ENCODE data around the gene DNM1L.
"Not testable (repeated sequence)": the region's sequence is repeated elsewhere in the genome, so short reads cannot be mapped to it uniquely, and the experiment has no call there.

The DNM1L gene

GRCh38 chr12:32708926-32709325, 29.8 kb downstream of the DNM1L start:
- peaks cover 67% of the 10 kb centered on the region for H3K36me3 ChIP-seq

GRCh38 chr12:32714772-32715171, 35.7 kb downstream of the DNM1L start:
- H3K27me3 ChIP-seq = no peaks in the 10 kb centered on the region
- H3K4me2 ChIP-seq = no peak overlapping the region
- no peaks in the 10 kb centered on the region for H4K20me1 ChIP-seq
- H3K9ac ChIP-seq = no peak overlapping the region
- H3K4me3 ChIP-seq = no peak overlapping the region
- no peak overlapping the region for H3K27ac ChIP-seq
- no peak for TF ChIP-seq Cebpa-rat (IDR thresholded peaks at IDR 0.05)
- H3K4me1 ChIP-seq = no peaks in the 10 kb centered on the region
- no peaks in the 10 kb centered on the region for H3K9me3 ChIP-seq
- H3K36me3 ChIP-seq = peaks cover 75% of the 10 kb centered on the region

More at GRCh38 chr12:32708926-32709325, 29.8 kb downstream of the DNM1L start:
- Histone ChIP-seq H3K4me2 (no peak overlapping the region), H4K20me1 (0 out of 2 replicates have a peak, but pooled peaks cover 10% of the 10 kb centered on the region), H3K27ac (no peak overlapping the region), H3K9ac (no peak overlapping the region), H3K9me3 (no peaks in the 10 kb centered on the region), H3K4me1 (no peaks in the 10 kb centered on the region), H3K4me3 (no peak overlapping the region), H3K27me3 (no peaks in the 10 kb centered on the region)
- no peak for TF ChIP-seq Cebpa-rat (IDR thresholded peaks at IDR 0.05)

DNA sequence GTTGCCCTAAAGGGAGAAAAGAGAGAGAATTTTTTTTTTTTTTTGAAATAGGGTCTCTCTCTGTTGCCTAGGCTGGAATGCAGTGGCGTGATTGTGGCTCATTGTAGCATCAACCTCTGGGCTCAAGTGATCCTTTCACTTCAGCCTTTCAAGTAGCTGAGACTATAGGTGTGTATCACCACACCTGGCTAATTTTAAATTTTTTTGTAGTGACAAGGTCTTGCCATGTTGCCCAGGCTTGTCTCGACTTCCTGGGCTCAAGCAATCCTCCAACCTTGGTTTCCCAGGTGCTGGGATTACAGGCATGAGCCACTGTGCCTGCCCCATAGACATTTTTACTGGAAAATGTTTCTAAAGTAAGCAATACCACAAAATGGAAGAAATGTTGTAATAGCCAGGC, 39.8 kb downstream of the DNM1L start:
- H3K27ac ChIP-seq = no peak overlapping the region
- H3K9ac ChIP-seq = no peak overlapping the region
- no peak overlapping the region for H3K4me3 ChIP-seq
- no peaks in the 10 kb centered on the region for H3K4me1 ChIP-seq
- no peaks in the 10 kb centered on the region for H3K27me3 ChIP-seq
- H3K4me2 ChIP-seq = no peak overlapping the region
- no peaks in the 10 kb centered on the region for H3K9me3 ChIP-seq
- H3K36me3 ChIP-seq = peaks cover 74% of the 10 kb centered on the region
- no peaks in the 10 kb centered on the region for H4K20me1 ChIP-seq
- TF ChIP-seq Cebpa-rat (IDR thresholded peaks at IDR 0.05) = no peak

GRCh38 chr12:32725308-32725707, 46.2 kb downstream of the DNM1L start:
- not testable (repeated sequence) for H3K27me3 ChIP-seq

GRCh38 chr12:32726286-32726685, 47.2 kb downstream of the DNM1L start:
- Histone ChIP-seq H3K9me3 (no peaks in the 10 kb centered on the region), H3K36me3 (peaks cover 92% of the 10 kb centered on the region), H3K4me2 (no peak overlapping the region), H4K20me1 (no peaks in the 10 kb centered on the region), H3K4me1 (no peaks in the 10 kb centered on the region), H3K27me3 (no peaks in the 10 kb centered on the region), H3K27ac (no peak overlapping the region), H3K4me3 (no peak overlapping the region), H3K9ac (no peak overlapping the region)
- no peak for TF ChIP-seq Cebpa-rat (IDR thresholded peaks at IDR 0.05)

More at GRCh38 chr12:32725308-32725707, 46.2 kb downstream of the DNM1L start:
- not testable (repeated sequence) for H3K4me2 ChIP-seq, H4K20me1 ChIP-seq, H3K27ac ChIP-seq, H3K4me1 ChIP-seq, H3K9me3 ChIP-seq, H3K9ac ChIP-seq, H3K4me3 ChIP-seq
- peaks cover 92% of the 10 kb centered on the region for H3K36me3 ChIP-seq

- H4K20me1 ChIP-seq = 0 out of 2 replicates have a peak, but pooled peaks cover 2% of the 10 kb centered on the region
- H3K36me3 ChIP-seq = peaks cover 92% of the 10 kb centered on the region
- no peak overlapping the region for H3K4me3 ChIP-seq
- H3K27ac ChIP-seq = no peak overlapping the region
- H3K4me2 ChIP-seq = no peak overlapping the region
- no peak overlapping the region for H3K9ac ChIP-seq
- no peaks in the 10 kb centered on the region for H3K4me1 ChIP-seq
- H3K27me3 ChIP-seq = no peaks in the 10 kb centered on the region
- no peaks in the 10 kb centered on the region for H3K9me3 ChIP-seq
- no peak for TF ChIP-seq Cebpa-rat (IDR thresholded peaks at IDR 0.05)
Measured at GRCh38 chr12:32727237-32727636, 48.1 kb downstream of the DNM1L start.

DNA sequence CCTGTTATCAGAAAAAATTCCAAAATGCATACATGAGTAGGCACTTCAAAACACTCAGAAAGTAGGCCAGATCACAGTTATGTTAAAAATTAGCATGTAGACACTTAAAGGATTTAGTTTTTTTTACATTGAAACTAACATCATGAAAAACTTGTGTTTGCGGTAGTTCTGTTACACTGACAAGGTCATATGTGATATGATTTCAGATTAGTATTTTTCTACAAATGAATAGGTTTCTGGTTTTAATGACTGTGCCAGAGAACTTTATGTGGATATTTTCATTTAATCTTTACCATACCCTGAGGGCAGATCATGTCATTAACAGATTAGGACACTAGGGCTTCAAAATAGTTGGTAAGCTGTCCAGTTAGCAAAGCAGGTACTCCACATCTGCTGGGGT, 55.9 kb downstream of the DNM1L start:
- Histone ChIP-seq H3K9me3 (no peaks in the 10 kb centered on the region), H3K4me1 (no peaks in the 10 kb centered on the region), H3K4me2 (no peak overlapping the region), H3K27me3 (no peaks in the 10 kb centered on the region), H3K36me3 (peaks cover 90% of the 10 kb centered on the region), H3K4me3 (no peak overlapping the region), H4K20me1 (peaks cover 29% of the 10 kb centered on the region; the same call in 1 of the 2 replicates), H3K9ac (no peak overlapping the region), H3K27ac (no peak overlapping the region)
- TF ChIP-seq Cebpa-rat (IDR thresholded peaks at IDR 0.05) = no peak

DNA sequence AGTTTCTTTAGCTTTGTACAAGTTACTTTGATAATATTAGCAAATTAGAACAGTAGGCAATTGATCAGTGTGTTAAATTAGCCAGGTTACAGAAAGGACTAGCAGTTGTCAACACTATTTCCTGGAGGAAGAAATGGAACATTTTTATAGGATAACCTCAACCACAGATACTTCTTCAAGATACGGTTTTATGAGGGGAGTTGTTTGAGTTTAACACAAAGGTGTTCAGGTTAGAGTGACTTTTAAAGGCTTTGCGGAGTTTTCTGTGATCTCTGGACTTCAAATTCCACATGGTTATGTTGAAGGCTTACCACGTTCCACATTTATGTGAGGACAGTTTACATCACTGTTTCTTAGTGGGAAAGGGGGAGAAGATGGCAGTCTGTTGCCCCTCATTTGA, 57.3 kb downstream of the DNM1L start:
- no peak for TF ChIP-seq Cebpa-rat (IDR thresholded peaks at IDR 0.05)
- Histone ChIP-seq H3K27ac (no peak overlapping the region), H3K9ac (no peak overlapping the region), H3K9me3 (no peaks in the 10 kb centered on the region), H3K36me3 (peaks cover 91% of the 10 kb centered on the region), H3K4me3 (no peak overlapping the region), H3K4me2 (no peak overlapping the region), H3K27me3 (no peaks in the 10 kb centered on the region), H3K4me1 (no peaks in the 10 kb centered on the region), H4K20me1 (peaks cover 33% of the 10 kb centered on the region; the same call in 1 of the 2 replicates)

- Histone ChIP-seq H3K9ac (no peak overlapping the region), H4K20me1 (peaks cover 39% of the 10 kb centered on the region; the same call in 1 of the 2 replicates), H3K9me3 (no peaks in the 10 kb centered on the region), H3K4me3 (no peak overlapping the region), H3K27me3 (no peaks in the 10 kb centered on the region), H3K4me2 (no peak overlapping the region), H3K27ac (no peak overlapping the region), H3K36me3 (peaks cover 91% of the 10 kb centered on the region), H3K4me1 (no peaks in the 10 kb centered on the region)
- no peak for TF ChIP-seq Cebpa-rat (IDR thresholded peaks at IDR 0.05)
Measured at GRCh38 chr12:32737715-32738114, 58.6 kb downstream of the DNM1L start.

GRCh38 chr12:32739279-32739678, 60.2 kb downstream of the DNM1L start:
- no peaks in the 10 kb centered on the region for H3K27me3 ChIP-seq
- no peak overlapping the region for H3K9ac ChIP-seq
- no peaks in the 10 kb centered on the region for H3K9me3 ChIP-seq
- H3K36me3 ChIP-seq = peaks cover 91% of the 10 kb centered on the region
- no peak overlapping the region for H3K4me3 ChIP-seq
- peaks cover 47% of the 10 kb centered on the region for H4K20me1 ChIP-seq
- H3K4me1 ChIP-seq = no peaks in the 10 kb centered on the region
- TF ChIP-seq Cebpa-rat (IDR thresholded peaks at IDR 0.05) = no peak
- H3K4me2 ChIP-seq = no peak overlapping the region
- no peak overlapping the region for H3K27ac ChIP-seq

DNA sequence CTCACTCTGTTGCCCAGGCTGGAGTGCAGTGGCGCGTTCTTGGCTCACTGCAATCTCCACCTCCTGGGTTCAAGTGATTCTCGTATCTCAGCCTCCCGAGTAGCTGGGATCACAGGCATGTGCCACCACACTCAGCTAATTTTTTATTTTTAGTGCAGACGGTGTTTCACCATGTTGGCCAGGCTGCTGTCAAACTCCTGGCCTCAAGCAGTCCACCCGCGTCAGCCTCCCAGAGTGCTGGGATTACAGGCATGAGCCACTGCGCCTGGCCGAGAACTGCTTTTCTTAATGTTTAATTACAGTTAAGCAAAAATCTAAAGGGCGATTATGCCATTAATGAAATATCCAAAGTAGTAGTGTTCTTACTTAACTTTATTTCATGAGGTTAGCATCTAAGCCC, 63.0 kb downstream of the DNM1L start:
- Histone ChIP-seq H3K4me1 (no peaks in the 10 kb centered on the region), H3K4me3 (no peak overlapping the region), H3K27me3 (no peaks in the 10 kb centered on the region), H3K4me2 (no peak overlapping the region), H3K9me3 (no peaks in the 10 kb centered on the region), H4K20me1 (peaks cover 62% of the 10 kb centered on the region), H3K27ac (no peak overlapping the region), H3K9ac (no peak overlapping the region), H3K36me3 (peaks cover 93% of the 10 kb centered on the region)
- no peak for TF ChIP-seq Cebpa-rat (IDR thresholded peaks at IDR 0.05)

Data from BLaER1 (cell line).